GM03348 (cell line): ENCODE data around the gene EML4.
"Not testable (repeated sequence)": the region's sequence is repeated elsewhere in the genome, so short reads cannot be mapped to it uniquely, and the experiment has no call there.

ENCODE experiments used
- DNase-seq: peaks from one replicate; pipeline ENCODE4 v3.0.0; 2012; ENCODE audit warnings: low spot score

The EML4 gene

GRCh38 chr2:42169100-42169873 is at the start of gene EML4:
EML4 (plus strand) TSS chr2:42169353; CDS start chr2:42169612, 259 bp downstream.
- peak; percentile 97 for DNase-seq

- no peak for DNase-seq
Observed at GRCh38 chr2:42123426-42123825, 45.7 kb upstream of the EML4 start.

- no peak for DNase-seq
Observed at GRCh38 chr2:42124011-42124785, 45.0 kb upstream of the EML4 start.

- DNase-seq = peak; percentile 59
Observed at GRCh38 chr2:42125841-42126594, 43.1 kb upstream of the EML4 start.

GRCh38 chr2:42126873-42127272 is 42.3 kb upstream of the EML4 start:
- DNase-seq = not testable (repeated sequence)

- no peak for DNase-seq
Observed at GRCh38 chr2:42127425-42128424, 41.4 kb upstream of the EML4 start.

- DNase-seq = peak; percentile 63
Observed at GRCh38 chr2:42128721-42129486, 40.2 kb upstream of the EML4 start.

GRCh38 chr2:42129487-42129852 is 39.7 kb upstream of the EML4 start:
- DNase-seq = no peak

- DNase-seq = no peak
Observed at GRCh38 chr2:42129947-42130346, 39.2 kb upstream of the EML4 start.

- not testable (repeated sequence) for DNase-seq
Observed at GRCh38 chr2:42130858-42131257, 38.3 kb upstream of the EML4 start.

- DNase-seq = peak; percentile 79
Observed at GRCh38 chr2:42132191-42132965, 36.8 kb upstream of the EML4 start.

GRCh38 chr2:42132966-42133641 is 36.0 kb upstream of the EML4 start:
- DNase-seq = peak; percentile 85

- no peak for DNase-seq
Observed at GRCh38 chr2:42133771-42134195, 35.4 kb upstream of the EML4 start.

GRCh38 chr2:42134401-42134932 is 34.7 kb upstream of the EML4 start:
- DNase-seq = not testable (repeated sequence)

- DNase-seq = no peak
Observed at GRCh38 chr2:42135381-42136312, 33.5 kb upstream of the EML4 start.

GRCh38 chr2:42136782-42137124 is 32.4 kb upstream of the EML4 start:
- DNase-seq = no peak

GRCh38 chr2:42137125-42137841 is 31.9 kb upstream of the EML4 start:
- DNase-seq = no peak
